CD14-positive monocyte (primary cell): ENCODE results near the gene ACTL6B. TPM values are rescaled to one million over a fixed set of nuclear protein-coding genes. Genes with fewer than 3 reads are reported as not detected.
"Not testable (repeated sequence)": the region's sequence is repeated elsewhere in the genome, so short reads cannot be mapped to it uniquely, and the experiment has no call there.

Experiments used
- DNase-seq, 3 donors: peaks; one replicate each; pipeline ENCODE4 v3.0.0-alpha.2; 2011 to 2022
- H2AFZ ChIP-seq: 2 replicates; pipeline ENCODE4 v1.6.0; 2012; ENCODE audit warnings: mild to moderate bottlenecking, low read depth, low read length, inconsistent platforms; ENCODE audit not compliant: insufficient read depth, poor library complexity, severe bottlenecking
- H3K27ac ChIP-seq, 2 donors: 1 replicate in 1 of 2; 2 replicates in 1 of 2; pipeline ENCODE4 v1.5.1; 2012 to 2013; ENCODE audit warnings: low read length in 2 of 2, control low read depth in 1 of 2, inconsistent platforms in 1 of 2, low read depth in 1 of 2, mild to moderate bottlenecking in 1 of 2
- H3K27me3 ChIP-seq, 2 donors: one replicate each; pipeline versions ENCODE4 v1.6.0 to v1.6.1; 2011 to 2013; ENCODE audit warnings: low read length in 2 of 2; ENCODE audit not compliant: control insufficient read depth in 2 of 2, insufficient read depth in 2 of 2
- H3K36me3 ChIP-seq, 2 donors: replicated peaks in 1 of 2; 1 replicate in 1 of 2; 2 replicates in 1 of 2; pipeline versions ENCODE4 v1.5.1 to v1.6.1; 2012 to 2013; ENCODE audit warnings: low read length in 2 of 2, control low read depth in 1 of 2, inconsistent platforms in 1 of 2, mild to moderate bottlenecking in 1 of 2; ENCODE audit not compliant: insufficient read depth in 2 of 2, control insufficient read depth in 1 of 2
- H3K4me1 ChIP-seq, 2 donors: 1 replicate in 1 of 2; 2 replicates in 1 of 2; pipeline versions ENCODE4 v1.5.1 to v1.6.1; 2012 to 2013; ENCODE audit warnings: low read length in 2 of 2, control low read depth in 1 of 2, inconsistent platforms in 1 of 2, mild to moderate bottlenecking in 1 of 2, moderate library complexity in 1 of 2; ENCODE audit not compliant: insufficient read depth in 2 of 2, control insufficient read depth in 1 of 2
- H3K4me2 ChIP-seq: replicated peaks from 2 replicates; pipeline ENCODE3; 2012; ENCODE audit warnings: low read length, moderate library complexity, mild to moderate bottlenecking; ENCODE audit not compliant: poor library complexity, severe bottlenecking; ENCODE audit errors: extremely low read depth
- H3K4me3 ChIP-seq, 3 experiments: fragments of 200-600 bp in 1 of 3; sonication (generic) in 1 of 3; replicated peaks in 1 of 3; 1 replicate in 2 of 3; 2 replicates in 1 of 3; pipeline ENCODE4 v1.5.1; 2011 to 2013; ENCODE audit warnings: low read length in 3 of 3, mild to moderate bottlenecking in 3 of 3, control low read depth in 2 of 3, low read depth in 2 of 3, inconsistent platforms in 1 of 3, moderate library complexity in 1 of 3
- H3K79me2 ChIP-seq: 2 replicates; pipeline ENCODE4 v1.6.0; 2012; ENCODE audit warnings: mild to moderate bottlenecking, control low read depth, inconsistent platforms, low read length, moderate library complexity; ENCODE audit not compliant: insufficient read depth
- H3K9ac ChIP-seq: 2 replicates; pipeline ENCODE4 v1.6.0; 2017; ENCODE audit warnings: low read length, mild to moderate bottlenecking; ENCODE audit not compliant: insufficient read depth, poor library complexity, severe bottlenecking
- H3K9me3 ChIP-seq, 2 donors: replicated peaks in 1 of 2; 1 replicate in 1 of 2; 2 replicates in 1 of 2; pipeline versions ENCODE4 v1.5.1 to v1.6.1; 2012 to 2013; ENCODE audit warnings: low read length in 2 of 2, control low read depth in 1 of 2; ENCODE audit not compliant: control insufficient read depth in 1 of 2, insufficient read depth in 1 of 2
- H4K20me1 ChIP-seq: 2 replicates; pipeline ENCODE4 v1.6.0; 2012; ENCODE audit warnings: mild to moderate bottlenecking, low read length, control low read depth, moderate library complexity; ENCODE audit not compliant: insufficient read depth
- H3K27ac Mint-ChIP-seq, 7 donors: one replicate each; pipeline ENCODE4 v1.8.0; 2020; ENCODE audit warnings: mild to moderate bottlenecking in 7 of 7, mixed read lengths in 7 of 7, moderate library complexity in 6 of 7, inconsistent platforms in 2 of 7
- H3K27me3 Mint-ChIP-seq, 3 donors: one replicate each; pipeline ENCODE4 v1.8.0; 2021 to 2022; ENCODE audit warnings: low read depth in 3 of 3, mild to moderate bottlenecking in 3 of 3, mixed read lengths in 3 of 3, moderate library complexity in 3 of 3, inconsistent platforms in 1 of 3
- H3K36me3 Mint-ChIP-seq, 2 donors: one replicate each; pipeline ENCODE4 v1.8.0; 2020; ENCODE audit warnings: mixed read lengths in 2 of 2, inconsistent platforms in 1 of 2, mild to moderate bottlenecking in 1 of 2
- H3K4me1 Mint-ChIP-seq: one replicate; pipeline ENCODE4 v1.8.0; 2020; ENCODE audit warnings: mild to moderate bottlenecking, mixed read lengths
- H3K4me3 Mint-ChIP-seq, 2 donors: one replicate each; pipeline ENCODE4 v1.8.0; 2020; ENCODE audit warnings: mild to moderate bottlenecking in 2 of 2, mixed read lengths in 2 of 2, moderate library complexity in 1 of 2
- H3K9me3 Mint-ChIP-seq, 7 donors: one replicate each; pipeline ENCODE4 v1.8.0; 2020 to 2022; ENCODE audit warnings: mixed read lengths in 7 of 7, mild to moderate bottlenecking in 6 of 7, moderate library complexity in 6 of 7, inconsistent platforms in 2 of 7
- CTCF ChIP-seq: fragments of 200-600 bp; IDR thresholded peaks from one replicate; pipeline ENCODE4 v1.8.0; 2022; ENCODE audit warnings: antibody characterized with exemption, mild to moderate bottlenecking
- WGBS: methylation state at CpG from one replicate; pipeline ENCODE4 v1.1.5; 2013; ENCODE audit warnings: missing lambda C conversion rate; ENCODE audit not compliant: insufficient coverage; 5-methylcytosine and 5-hydroxymethylcytosine counted together
- intact Hi-C, 2 donors: fragments of 100-400 bp; cut with micrococcal nuclease; formaldehyde crosslinking; loops; one replicate each; pipeline versions ENCODE4 v1.15.0 to v1.15.1; 2023
- polyA plus RNA-seq, 3 donors: library from polyadenylated mRNA; depleted of rRNA in 1 of 3; unstranded in 2 of 3; stranded (reverse) in 1 of 3; fragments of 300-500 nt in 2 of 3; fragments of >200 nt in 1 of 3; fragmentation: Illumina TruSeq in 2 of 3; gene quantifications; 1 replicate in 2 of 3; 2 replicates in 1 of 3; pipeline ENCODE4 v1.2.3, GENCODE V29; 2012 to 2021

Gene ACTL6B
- polyA plus RNA-seq, 3 donors = not detected

GRCh38 chr7:100665168-100665726, 9.0 kb upstream of the ACTL6B start:
- DNase-seq = no peak
- no peak overlapping the region for H3K4me3 ChIP-seq
- no peaks in the 10 kb centered on the region for H3K36me3 ChIP-seq
- no peak overlapping the region for H2AFZ ChIP-seq
- H3K27ac Mint-ChIP-seq = no peak overlapping the region
- no peak overlapping the region for H3K9ac ChIP-seq
- no peaks in the 10 kb centered on the region for H3K9me3 ChIP-seq
- no peak overlapping the region for H3K27ac ChIP-seq
- H3K36me3 Mint-ChIP-seq = no peaks in the 10 kb centered on the region
- TF ChIP-seq CTCF = no peak
- WGBS = 100% methylated on average over 3 of the region's 5 CpGs
- no peaks in the 10 kb centered on the region for H3K27me3 ChIP-seq
- H3K4me3 Mint-ChIP-seq = no peak overlapping the region
- intact Hi-C loops = no loop called here
- H4K20me1 ChIP-seq = no peaks in the 10 kb centered on the region
- peaks cover 4% of the 10 kb centered on the region for H3K4me1 Mint-ChIP-seq
- H3K4me1 ChIP-seq = peaks cover 0 to 6% of the 10 kb centered on the region in 2 donors
- H3K27me3 Mint-ChIP-seq = peaks cover 14 to 27% (median 21%) of the 10 kb centered on the region in 3 donors
- H3K79me2 ChIP-seq = no peaks in the 10 kb centered on the region
- peaks cover 0 to 3% (median 0%) of the 10 kb centered on the region in 7 donors for H3K9me3 Mint-ChIP-seq
- H3K4me2 ChIP-seq = no peak overlapping the region

DNA sequence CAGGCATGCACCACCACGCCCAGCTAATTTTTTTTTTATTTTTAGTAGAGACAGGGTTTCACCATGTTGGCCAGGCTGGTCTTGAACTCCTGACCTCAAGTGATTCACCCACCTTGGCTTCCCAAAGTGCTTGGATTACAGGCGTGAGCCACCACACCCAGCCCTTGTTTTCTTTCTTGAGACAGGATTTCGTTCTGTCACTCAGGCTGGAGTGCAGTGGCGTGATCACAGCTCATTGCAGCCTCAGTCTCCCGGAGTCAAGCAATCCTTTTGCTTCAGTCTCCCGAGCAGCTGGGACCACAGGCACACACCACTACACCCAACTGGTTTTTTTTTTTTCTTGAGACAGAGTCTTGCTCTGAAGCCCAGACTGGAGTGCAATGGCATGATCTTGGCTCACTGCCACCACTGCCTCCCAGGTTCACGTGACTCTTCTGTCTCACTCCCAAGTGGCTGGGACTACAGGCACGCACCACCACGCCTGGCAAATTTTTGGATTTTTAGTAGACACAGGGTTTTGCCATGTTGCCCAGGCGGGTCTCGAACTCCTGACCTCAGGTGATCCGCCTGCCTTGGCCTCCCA, 6.0 kb upstream of the ACTL6B start:
- WGBS = 91% methylated on average over 10 of the region's 12 CpGs
- H3K4me2 ChIP-seq, H3K79me2 ChIP-seq, DNase-seq, intact Hi-C loops, H3K9ac ChIP-seq, H3K4me3 ChIP-seq, H3K27ac ChIP-seq, H3K36me3 Mint-ChIP-seq, H3K4me1 Mint-ChIP-seq, H3K9me3 ChIP-seq, H3K27me3 ChIP-seq, H2AFZ ChIP-seq, H4K20me1 ChIP-seq, H3K9me3 Mint-ChIP-seq, H3K4me1 ChIP-seq, H3K27ac Mint-ChIP-seq, H3K36me3 ChIP-seq: not testable (repeated sequence)
- H3K4me3 Mint-ChIP-seq = peak overlapping the region in 1 of 2 donors; percentile 35
- peaks cover 17 to 34% (median 28%) of the 10 kb centered on the region in 3 donors for H3K27me3 Mint-ChIP-seq
